ENCODE results near the gene SERPINE1. TPM values are rescaled to one million over a fixed set of nuclear protein-coding genes. Genes with fewer than 3 reads are reported as not detected.
A peak's percentile ranks its signal among the peaks of the same experiment; 100 is the strongest.

Gene SERPINE1
- total and polyA plus RNA-seq, 2 of the 4 experiments (the other 2 are of a cell fraction) = 1,441 to 2,783 TPM

DNA sequence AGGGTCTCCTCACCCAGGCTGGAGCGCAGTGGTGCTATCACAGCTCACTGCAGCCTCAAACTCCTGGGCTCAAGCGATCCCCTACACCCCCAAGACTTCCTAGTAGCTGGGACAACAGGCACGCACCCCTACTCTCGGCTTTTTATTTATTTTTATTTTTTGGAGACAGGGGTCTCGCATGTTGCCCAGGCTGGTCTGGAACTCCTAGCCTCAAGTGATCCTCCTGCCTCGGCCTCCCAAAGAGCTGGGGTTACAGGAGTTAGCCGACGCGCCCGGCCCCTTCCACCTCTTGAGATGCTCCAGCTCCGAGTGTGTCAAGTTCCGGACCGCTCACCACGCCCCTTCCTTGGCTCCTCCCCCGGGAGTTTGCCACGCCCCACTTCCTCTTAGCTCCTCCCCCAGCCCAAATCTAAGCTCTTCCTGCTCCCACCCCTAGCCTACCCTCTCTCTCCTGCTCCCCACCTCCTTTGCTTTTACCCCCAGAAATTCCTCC, 46.9 kb downstream of the SERPINE1 start:
- H3K27me3 ChIP-seq (ENCODE audit: control insufficient read depth, insufficient read depth, low read length) = peaks cover 86% of the 10 kb centered on the region
- peaks cover 6% of the 10 kb centered on the region for H3K9me1 ChIP-seq (ENCODE audit: insufficient read depth, low read length)
- DNase-seq (no peak), ATAC-seq (ENCODE audit: low read depth) (peak; percentile 72)
- H2BK5ac ChIP-seq (ENCODE audit: low read depth, low read length, poor library complexity, severe bottlenecking) = no peak overlapping the region
- peak overlapping the region; percentile 35; the same call in 1 of the 2 replicates for H3K4me2 ChIP-seq (ENCODE audit: low read depth, low read length)
- CTCF ChIA-PET = no interaction called here
- H2AK9ac ChIP-seq (replicated peaks; ENCODE audit: low read depth, low read length, poor library complexity) = no peak overlapping the region
- peaks cover 12% of the 10 kb centered on the region for H3K4me1 ChIP-seq (ENCODE audit: control insufficient read depth, insufficient read depth, low read length)
- H4K5ac ChIP-seq (ENCODE audit: low read depth, low read length) = no peak overlapping the region
- H3K14ac ChIP-seq (replicated peaks; ENCODE audit: low read depth, low read length) = no peak overlapping the region
- intact Hi-C loops (cut with micrococcal nuclease) (no loop called here), in situ Hi-C loops (cut with MboI; ENCODE audit: low sequenced_read_pairs) (no loop called here), dilution Hi-C loops (cut with HindIII; ENCODE audit: low sequenced_read_pairs, unreplicated experiment) (no loop called here)
- no peak overlapping the region for H3K23ac ChIP-seq (ENCODE audit: low read depth, low read length)
- no peak overlapping the region for H3K56ac ChIP-seq (ENCODE audit: extremely low read depth, insufficient read depth, low read length)
- H2BK120ac ChIP-seq (ENCODE audit: low read depth, low read length) = no peak overlapping the region
- no peak overlapping the region for H3K9ac ChIP-seq (ENCODE audit: low read depth, low read length)
- H2BK20ac ChIP-seq (ENCODE audit: low read depth, low read length) = no peak overlapping the region
- H2AK5ac ChIP-seq (ENCODE audit: low read depth, low read length) = no peak overlapping the region
- no TSS peak for BruUV-seq (replicated peaks)
- no peak overlapping the region for H3K4ac ChIP-seq (ENCODE audit: low read depth, low read length)
- H2BK15ac ChIP-seq (ENCODE audit: low read depth, low read length) = no peak overlapping the region
- 5% methylated on average over 10 of the region's 16 CpGs; no CpG with 5 or more reads in 1 of the 2 experiments for WGBS, 2 experiments (ENCODE audit: extremely low coverage in 2 of 2, insufficient read length in 1 of 2)
- H3K79me1 ChIP-seq (ENCODE audit: low read depth in 1 of 2, low read length in 2 of 2) = peaks cover 0 to 3% of the 10 kb centered on the region in 2 experiments; a peak in 1 of 4 replicates
- no peaks in the 10 kb centered on the region for H3K36me3 ChIP-seq (ENCODE audit: control insufficient read depth, insufficient read depth, low read length)
- H4K91ac ChIP-seq (ENCODE audit: insufficient read depth, low read depth, low read length) = no peak overlapping the region
- POLR2A ChIA-PET (ENCODE audit: unreplicated experiment) = interaction anchor here (0.9 kb wide), 1 partner anchor 9 kb away, joined by 3 read pairs; the partner anchor contains the start of gene VGF
- no peak overlapping the region for H3K27ac ChIP-seq (ENCODE audit: insufficient read depth, low read length)
- peak overlapping the region; percentile 84 for H2AFZ ChIP-seq (replicated peaks; ENCODE audit: low read length, poor library complexity)
- no peak overlapping the region for H4K8ac ChIP-seq (ENCODE audit: low read depth in 2 of 2, low read length in 2 of 2)
- H3K9me3 ChIP-seq (ENCODE audit: control insufficient read depth, insufficient read depth, low read length) = peaks cover 4% of the 10 kb centered on the region; the same call in 1 of the 2 replicates
- H3K18ac ChIP-seq (ENCODE audit: low read depth, low read length) = no peak overlapping the region
- no peak overlapping the region for H3K4me3 ChIP-seq (ENCODE audit: insufficient read depth, low read depth, low read length)
- TF ChIP-seq RAD21 (IDR thresholded peaks at IDR 0.05; ENCODE audit: low read length) = no peak
- no peak for TF ChIP-seq BHLHE40 (IDR thresholded peaks at IDR 0.05; ENCODE audit: low read depth, low read length)
- no peak for TF ChIP-seq CEBPB (IDR thresholded peaks at IDR 0.05; ENCODE audit: low read depth, low read length)
- TF ChIP-seq SMC3 (IDR thresholded peaks at IDR 0.05; ENCODE audit: low read depth, low read length) = no peak
- H4K20me1 ChIP-seq (ENCODE audit: insufficient read depth, low read length) = no peaks in the 10 kb centered on the region; the same call in 1 of the 2 replicates

Data from IMR-90 (cell line).